ENCODE results near the gene KBTBD8. TPM values are rescaled to one million over a fixed set of nuclear protein-coding genes. Genes with fewer than 3 reads are reported as not detected.

KBTBD8 gene
- polyA plus RNA-seq, 1 donor = 2.7 TPM

DNA sequence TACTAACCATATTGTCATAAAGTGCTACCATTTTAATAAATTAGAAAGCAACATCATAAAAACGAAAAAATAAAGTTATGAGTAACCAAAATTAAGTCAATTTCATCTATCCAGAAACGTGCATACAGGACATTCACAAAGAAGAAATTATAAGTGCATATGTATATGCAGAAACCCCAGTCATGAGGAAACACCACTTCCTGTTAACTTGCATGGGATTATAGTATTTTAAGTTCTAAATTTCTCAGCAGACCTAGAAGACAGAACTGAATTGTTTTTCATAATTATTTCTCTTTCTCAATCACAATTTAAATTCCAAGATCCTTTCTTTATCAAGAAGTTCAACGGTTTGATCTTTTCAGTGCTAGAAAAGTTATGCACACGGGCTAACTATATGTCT, 1.4 kb upstream of the KBTBD8 start:
- WGBS (ENCODE audit: insufficient coverage, low lambda C conversion rate) = 100% methylated on average over 2 of the region's 4 CpGs
- H3K27me3 ChIP-seq (ENCODE audit: control insufficient read depth, insufficient read depth, low read length) = no peaks in the 10 kb centered on the region
- H3K9me3 ChIP-seq (ENCODE audit: control insufficient read depth, low read depth, low read length) = no peaks in the 10 kb centered on the region
- no peak overlapping the region for H3K27ac ChIP-seq (ENCODE audit: low read length)
- H3K4me1 ChIP-seq (ENCODE audit: control insufficient read depth, insufficient read depth, low read length) = peaks cover 5% of the 10 kb centered on the region
- DNase-seq = no peak
- H3K36me3 ChIP-seq (ENCODE audit: control insufficient read depth, insufficient read depth, low read length) = no peaks in the 10 kb centered on the region
- H3K4me3 ChIP-seq (ENCODE audit: low read length) = no peak overlapping the region

DNA sequence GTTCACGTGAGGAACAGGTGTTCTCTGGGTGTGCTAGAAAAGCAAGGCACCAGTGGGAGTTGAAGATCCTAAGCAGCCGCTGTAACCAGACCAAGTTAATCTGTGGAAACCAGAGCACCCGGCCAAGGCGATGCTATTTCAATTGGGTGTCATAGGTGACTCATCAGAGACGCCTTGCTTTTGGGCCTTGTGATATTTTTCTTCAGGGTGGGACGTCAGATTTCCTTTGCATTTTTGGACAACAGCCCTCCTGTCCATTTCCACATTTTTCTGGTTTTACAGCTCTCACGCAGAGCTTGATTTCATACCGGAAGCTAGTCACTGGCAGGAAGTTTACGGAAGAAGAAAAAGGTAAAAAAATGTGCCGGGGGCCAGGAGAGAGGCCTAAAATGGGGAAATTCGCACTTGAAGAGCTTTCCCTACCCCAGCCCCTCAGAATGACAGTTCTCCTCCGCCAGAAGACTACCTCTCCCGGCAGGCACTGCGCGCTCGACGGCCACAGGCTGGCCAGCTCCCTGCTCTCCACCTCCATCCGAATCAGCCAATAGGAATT, 471 bp upstream of the KBTBD8 start:
- Histone ChIP-seq H3K36me3 (ENCODE audit: control insufficient read depth, insufficient read depth, low read length) (no peaks in the 10 kb centered on the region), H3K27ac (ENCODE audit: low read length) (no peak overlapping the region), H3K4me3 (ENCODE audit: low read length) (peak overlapping the region; percentile 16), H3K9me3 (ENCODE audit: control insufficient read depth, low read depth, low read length) (no peaks in the 10 kb centered on the region), H3K4me1 (ENCODE audit: control insufficient read depth, insufficient read depth, low read length) (peaks cover 5% of the 10 kb centered on the region), H3K27me3 (ENCODE audit: control insufficient read depth, insufficient read depth, low read length) (no peaks in the 10 kb centered on the region)
- 0% methylated on average over 1 of the region's 18 CpGs for WGBS (ENCODE audit: insufficient coverage, low lambda C conversion rate)
- no peak for DNase-seq

DNA sequence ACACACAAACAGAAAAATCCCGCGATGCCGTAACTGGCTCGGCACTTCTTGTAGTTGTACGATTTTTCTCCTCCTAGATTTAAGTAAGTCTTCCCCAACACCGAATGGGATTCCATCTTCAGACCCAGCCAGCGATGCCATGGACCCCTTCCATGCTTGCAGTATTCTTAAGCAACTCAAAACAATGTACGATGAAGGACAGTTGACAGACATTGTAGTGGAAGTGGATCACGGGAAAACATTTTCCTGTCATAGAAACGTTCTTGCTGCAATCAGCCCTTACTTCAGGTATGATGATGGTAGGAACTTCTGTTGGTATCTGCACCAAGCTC, 763 bp downstream of the KBTBD8 start:
- DNase-seq = no peak
- Histone ChIP-seq H3K27me3 (ENCODE audit: control insufficient read depth, insufficient read depth, low read length) (no peaks in the 10 kb centered on the region), H3K9me3 (ENCODE audit: control insufficient read depth, low read depth, low read length) (no peaks in the 10 kb centered on the region), H3K4me3 (ENCODE audit: low read length) (peak overlapping the region; percentile 80), H3K27ac (ENCODE audit: low read length) (peak overlapping the region; percentile 46), H3K36me3 (ENCODE audit: control insufficient read depth, insufficient read depth, low read length) (peaks cover 2% of the 10 kb centered on the region), H3K4me1 (ENCODE audit: control insufficient read depth, insufficient read depth, low read length) (peaks cover 5% of the 10 kb centered on the region)
- no CpG with 5 or more reads among the region's 10 CpGs for WGBS (ENCODE audit: insufficient coverage, low lambda C conversion rate)

DNA sequence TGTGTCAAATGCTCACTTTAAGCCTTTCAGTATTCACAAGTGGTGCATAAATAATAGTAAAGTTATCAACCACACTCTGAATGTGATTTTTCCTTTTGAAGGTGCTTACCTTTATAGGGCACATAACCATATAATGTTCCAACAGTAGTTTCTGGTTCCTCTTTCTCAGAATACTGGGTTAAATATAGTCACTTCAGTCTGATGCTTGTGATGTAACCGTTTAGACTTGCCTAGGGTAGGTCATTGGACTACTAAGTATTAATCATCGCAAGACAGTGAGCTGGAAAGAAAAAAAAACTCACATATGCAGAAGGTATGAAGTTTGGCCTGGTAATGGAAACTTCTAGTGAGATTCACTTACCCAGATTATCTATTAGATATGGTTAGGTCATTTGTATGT, 1.9 kb downstream of the KBTBD8 start:
- Histone ChIP-seq H3K4me3 (ENCODE audit: low read length) (no peak overlapping the region), H3K27ac (ENCODE audit: low read length) (no peak overlapping the region), H3K36me3 (ENCODE audit: control insufficient read depth, insufficient read depth, low read length) (peaks cover 2% of the 10 kb centered on the region), H3K9me3 (ENCODE audit: control insufficient read depth, low read depth, low read length) (no peaks in the 10 kb centered on the region), H3K27me3 (ENCODE audit: control insufficient read depth, insufficient read depth, low read length) (no peaks in the 10 kb centered on the region), H3K4me1 (ENCODE audit: control insufficient read depth, insufficient read depth, low read length) (peaks cover 5% of the 10 kb centered on the region)
- WGBS (ENCODE audit: insufficient coverage, low lambda C conversion rate) = no CpG with 5 or more reads among the region's 2 CpGs
- DNase-seq = no peak

DNA sequence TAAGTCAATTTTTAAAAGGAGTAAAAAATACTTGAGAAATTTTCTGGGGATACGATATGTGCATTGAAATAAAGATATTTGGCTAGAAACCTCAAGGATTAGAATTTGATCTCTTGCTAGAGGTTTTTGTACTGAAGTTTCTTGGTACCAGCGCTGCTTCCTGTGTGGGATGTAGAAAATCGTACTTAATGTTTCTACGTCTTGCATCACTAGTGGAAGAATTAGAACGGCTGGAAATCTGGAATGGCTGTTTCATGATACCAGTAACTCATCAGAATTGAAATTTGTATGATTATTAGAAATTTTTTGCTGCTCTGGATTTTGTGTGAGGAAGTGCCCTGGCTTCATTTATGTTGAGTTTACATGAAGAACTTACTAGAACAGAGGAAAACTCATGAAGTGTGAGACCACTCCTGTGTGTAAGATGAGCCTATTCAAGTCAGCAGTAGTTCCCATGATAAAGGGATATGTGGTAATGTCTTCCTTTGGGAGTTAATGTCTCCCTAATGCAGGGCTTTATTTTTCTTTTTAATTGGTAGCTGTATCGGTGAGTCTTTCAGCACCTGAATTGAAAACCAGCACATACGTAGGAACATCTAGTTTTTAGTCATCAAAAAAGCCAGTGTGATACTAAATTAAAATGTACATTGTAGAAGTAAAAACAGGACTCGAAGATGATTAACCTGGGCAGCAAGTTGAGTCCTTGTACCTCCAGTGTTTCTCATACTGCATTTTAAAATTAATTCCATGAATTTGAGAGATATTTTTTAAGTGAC, 3.2 kb downstream of the KBTBD8 start:
- H3K4me3 ChIP-seq (ENCODE audit: low read length) = no peak overlapping the region
- H3K27ac ChIP-seq (ENCODE audit: low read length) = no peak overlapping the region
- WGBS (ENCODE audit: insufficient coverage, low lambda C conversion rate) = 96% methylated on average over 5 of the region's 8 CpGs
- no peaks in the 10 kb centered on the region for H3K9me3 ChIP-seq (ENCODE audit: control insufficient read depth, low read depth, low read length)
- no peaks in the 10 kb centered on the region for H3K27me3 ChIP-seq (ENCODE audit: control insufficient read depth, insufficient read depth, low read length)
- no peak for DNase-seq
- H3K4me1 ChIP-seq (ENCODE audit: control insufficient read depth, insufficient read depth, low read length) = peaks cover 5% of the 10 kb centered on the region
- peaks cover 2% of the 10 kb centered on the region for H3K36me3 ChIP-seq (ENCODE audit: control insufficient read depth, insufficient read depth, low read length)

DNA sequence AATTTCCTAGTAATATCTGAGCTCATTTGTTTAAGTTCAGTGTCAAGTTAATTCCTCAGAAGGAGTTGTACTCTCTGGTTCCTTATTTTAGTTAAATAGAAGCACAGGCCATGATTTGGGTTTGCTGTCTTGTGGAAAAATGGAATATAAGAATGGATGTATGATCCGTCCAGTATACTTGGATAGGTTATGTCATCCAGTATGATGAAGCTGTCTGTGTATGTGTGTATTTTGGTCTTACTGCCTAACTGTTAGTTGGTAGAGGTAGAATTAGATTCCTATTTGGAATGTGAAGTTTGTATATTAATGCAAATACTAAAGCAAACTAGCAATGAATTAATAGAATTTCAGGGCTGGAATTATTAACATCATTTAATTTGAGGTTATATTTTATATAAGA, 7.9 kb downstream of the KBTBD8 start:
- H3K27ac ChIP-seq (ENCODE audit: low read length) = no peak overlapping the region
- WGBS (ENCODE audit: insufficient coverage, low lambda C conversion rate) = no CpG with 5 or more reads among the region's 1 CpG
- H3K4me3 ChIP-seq (ENCODE audit: low read length) = no peak overlapping the region
- H3K27me3 ChIP-seq (ENCODE audit: control insufficient read depth, insufficient read depth, low read length) = no peaks in the 10 kb centered on the region
- H3K9me3 ChIP-seq (ENCODE audit: control insufficient read depth, low read depth, low read length) = no peaks in the 10 kb centered on the region
- no peak for DNase-seq
- no peaks in the 10 kb centered on the region for H3K4me1 ChIP-seq (ENCODE audit: control insufficient read depth, insufficient read depth, low read length)
- H3K36me3 ChIP-seq (ENCODE audit: control insufficient read depth, insufficient read depth, low read length) = peaks cover 2% of the 10 kb centered on the region

DNA sequence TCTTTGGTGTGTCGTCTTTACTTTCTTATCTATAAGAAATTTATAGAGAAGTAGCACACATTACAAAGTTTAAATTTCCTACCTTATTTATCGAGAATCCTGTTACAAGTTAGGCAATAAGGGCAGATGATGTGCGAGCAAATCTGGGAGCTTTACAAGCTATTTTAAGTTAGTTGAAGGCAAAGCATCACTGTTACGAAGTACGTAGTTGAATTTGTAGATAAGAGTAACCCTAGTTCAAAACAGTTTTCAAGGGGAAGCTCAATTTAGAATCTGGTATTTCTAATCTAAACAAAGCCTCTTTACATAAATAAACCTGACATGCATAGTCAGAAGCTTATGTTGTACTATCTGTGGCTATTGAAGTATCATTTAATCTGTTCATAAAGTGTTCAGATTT, 8.4 kb downstream of the KBTBD8 start:
- no peak overlapping the region for H3K27ac ChIP-seq (ENCODE audit: low read length)
- H3K9me3 ChIP-seq (ENCODE audit: control insufficient read depth, low read depth, low read length) = no peaks in the 10 kb centered on the region
- peaks cover 2% of the 10 kb centered on the region for H3K36me3 ChIP-seq (ENCODE audit: control insufficient read depth, insufficient read depth, low read length)
- 100% methylated on average over 2 of the region's 5 CpGs for WGBS (ENCODE audit: insufficient coverage, low lambda C conversion rate)
- H3K4me3 ChIP-seq (ENCODE audit: low read length) = no peak overlapping the region
- no peaks in the 10 kb centered on the region for H3K27me3 ChIP-seq (ENCODE audit: control insufficient read depth, insufficient read depth, low read length)
- DNase-seq = no peak
- no peaks in the 10 kb centered on the region for H3K4me1 ChIP-seq (ENCODE audit: control insufficient read depth, insufficient read depth, low read length)

DNA sequence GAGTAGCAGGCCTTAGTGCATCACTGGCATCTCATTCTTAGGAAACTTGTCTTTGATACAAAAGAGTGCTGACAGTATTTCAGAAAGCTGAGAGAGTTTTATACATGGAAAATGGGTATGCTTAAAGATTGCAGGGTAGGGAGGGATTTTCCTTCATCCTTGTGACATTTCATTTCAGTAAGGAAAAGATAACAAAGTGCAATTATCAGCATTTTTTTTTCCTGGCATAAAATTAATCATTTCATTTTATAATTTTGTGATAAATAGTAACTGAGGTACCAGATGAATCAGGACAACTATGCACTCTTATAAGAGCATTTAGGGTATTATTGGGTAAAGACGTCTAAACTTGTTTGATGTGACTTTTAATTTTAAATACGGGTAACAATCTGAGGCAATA, 10.3 kb downstream of the KBTBD8 start:
- Histone ChIP-seq H3K9me3 (ENCODE audit: control insufficient read depth, low read depth, low read length) (no peaks in the 10 kb centered on the region), H3K27me3 (ENCODE audit: control insufficient read depth, insufficient read depth, low read length) (no peaks in the 10 kb centered on the region), H3K4me3 (ENCODE audit: low read length) (no peak overlapping the region), H3K27ac (ENCODE audit: low read length) (no peak overlapping the region), H3K4me1 (ENCODE audit: control insufficient read depth, insufficient read depth, low read length) (no peaks in the 10 kb centered on the region), H3K36me3 (ENCODE audit: control insufficient read depth, insufficient read depth, low read length) (peaks cover 2% of the 10 kb centered on the region)
- WGBS (ENCODE audit: insufficient coverage, low lambda C conversion rate) = no CpG with 5 or more reads among the region's 2 CpGs
- no peak for DNase-seq

DNA sequence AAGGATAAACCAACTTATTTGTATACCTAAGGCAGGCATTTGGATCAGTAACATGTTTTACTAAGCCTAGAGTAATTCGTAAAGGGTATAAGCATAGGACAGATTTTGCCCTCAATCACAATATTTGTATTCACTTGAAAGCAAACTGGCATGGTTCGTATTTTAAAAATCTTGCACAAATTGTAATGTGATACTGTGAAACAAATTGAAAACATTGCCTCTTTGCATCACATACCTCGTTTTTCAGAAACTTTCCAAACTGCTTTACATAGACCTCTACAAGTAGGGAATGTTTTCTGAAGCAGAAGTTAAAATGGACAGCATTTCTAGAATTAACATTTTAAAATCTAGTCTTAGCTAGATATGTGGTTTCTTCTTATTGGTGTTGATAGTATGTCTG, 11.6 kb downstream of the KBTBD8 start:
- Histone ChIP-seq H3K9me3 (ENCODE audit: control insufficient read depth, low read depth, low read length) (no peaks in the 10 kb centered on the region), H3K4me3 (ENCODE audit: low read length) (no peak overlapping the region), H3K27ac (ENCODE audit: low read length) (no peak overlapping the region), H3K36me3 (ENCODE audit: control insufficient read depth, insufficient read depth, low read length) (no peaks in the 10 kb centered on the region), H3K4me1 (ENCODE audit: control insufficient read depth, insufficient read depth, low read length) (no peaks in the 10 kb centered on the region), H3K27me3 (ENCODE audit: control insufficient read depth, insufficient read depth, low read length) (no peaks in the 10 kb centered on the region)
- WGBS (ENCODE audit: insufficient coverage, low lambda C conversion rate) = 62% methylated on average over 2 of the region's 3 CpGs
- DNase-seq = no peak

DNA sequence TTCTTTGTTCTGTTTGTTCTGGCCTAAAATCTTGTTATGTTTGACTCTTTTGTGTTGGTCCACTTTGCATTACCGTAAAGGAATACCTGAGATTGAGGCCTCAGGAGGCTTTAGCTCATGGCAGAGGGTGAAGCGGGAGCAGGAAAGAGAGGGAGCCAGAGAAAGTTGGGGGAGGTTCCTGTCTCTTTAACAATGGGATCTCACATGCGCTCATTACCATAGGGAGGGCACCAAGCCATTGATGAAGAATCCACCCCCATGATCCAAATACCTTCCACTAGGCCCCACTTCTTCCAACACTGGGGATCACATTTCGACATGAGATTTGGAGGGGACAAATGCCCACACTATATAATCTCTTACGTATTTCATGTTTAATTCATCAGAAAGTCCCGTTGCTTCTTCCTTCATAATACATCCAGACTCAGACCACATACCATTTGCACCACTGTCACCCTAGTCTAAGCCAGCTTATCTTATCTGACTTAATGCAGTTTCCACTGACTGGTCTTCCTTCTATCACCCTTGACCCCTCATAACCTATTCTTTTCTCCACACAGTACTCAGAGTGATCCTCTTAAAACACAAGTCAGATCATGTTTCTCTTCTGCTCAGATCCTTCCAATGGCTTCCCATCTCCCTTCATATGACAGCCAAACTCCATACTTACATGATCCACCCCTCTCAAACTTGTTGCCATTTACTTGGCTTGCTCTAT, 13.5 kb downstream of the KBTBD8 start:
- no peaks in the 10 kb centered on the region for H3K27me3 ChIP-seq (ENCODE audit: control insufficient read depth, insufficient read depth, low read length)
- WGBS (ENCODE audit: insufficient coverage, low lambda C conversion rate) = no CpG with 5 or more reads among the region's 6 CpGs
- no peak overlapping the region for H3K4me3 ChIP-seq (ENCODE audit: low read length)
- no peak for DNase-seq
- no peaks in the 10 kb centered on the region for H3K36me3 ChIP-seq (ENCODE audit: control insufficient read depth, insufficient read depth, low read length)
- no peaks in the 10 kb centered on the region for H3K9me3 ChIP-seq (ENCODE audit: control insufficient read depth, low read depth, low read length)
- H3K27ac ChIP-seq (ENCODE audit: low read length) = no peak overlapping the region
- H3K4me1 ChIP-seq (ENCODE audit: control insufficient read depth, insufficient read depth, low read length) = peaks cover 5% of the 10 kb centered on the region
